Heart left ventricle (tissue), 13 donors: ENCODE measurements around the gene SLC26A8.

Experiments used
- CTCF ChIP-seq, 12 donors: fragments of 200-600 bp; sonication (generic) in 4 of 12; IDR thresholded peaks; one replicate each; pipeline versions ENCODE4 v1.5.0 to v1.8.0; 2018 to 2022; ENCODE audit warnings: antibody characterized with exemption in 12 of 12, mild to moderate bottlenecking in 5 of 12
- POLR2A ChIP-seq, 2 donors: fragments of 450-650 bp; IDR thresholded peaks; one replicate each; pipeline ENCODE4 v1.6.1; 2017; ENCODE audit warnings: antibody characterized with exemption in 2 of 2, mild to moderate bottlenecking in 2 of 2, moderate library complexity in 2 of 2
- donor health status: ischemic (EF 13 %, LVEDD 7.1; RV severe dilation, severe dysfunction).
- donor health status: DM: no; HTN: yes; CAD: no.
- donor health status: DM: no; HTN: no; CAD: no.
- donor health status: ischemic (EF 25% LVEDD 6.9; RV normal size, moderate dysfunction).
- donor health status: ischemic (EF 25% LVEDD 5.7; RV mildly dilated, moderate dysfunction).
- donor health status: ischemic (EF 35%, LVEDD 5.7; RV mildly dilated, moderate dysfunction).
- donor health status: nonischemic (EF 11% LVEDD 7.7; RV severe dilation, severe dysfunction).
- donor health status: DM: yes; HTN: yes; CAD: no.
- donor health status: PGD.
- donor health status: ischemic (EF 29% LVEDD 5.4; RV normal size, mild dysfunction).
- donor health status: nonischemic (EF 23%, LVEDD 6.1; RV moderate dilation, normal function).

GRCh38 chr6:35955521-35955920, 68.9 kb downstream of the SLC26A8 start:
- TF ChIP-seq CTCF (IDR thresholded peaks at IDR 0.05) (no peak), POLR2A (IDR thresholded peaks at IDR 0.05) (no peak)
